Neural progenitor cell (in vitro differentiated cells): ENCODE measurements around the gene CRK. TPM values are rescaled to one million over a fixed set of nuclear protein-coding genes. Genes with fewer than 3 reads are reported as not detected.

Source experiments
- DNase-seq: peaks from one replicate; pipeline ENCODE4 v3.0.0-alpha.2; 2016; ENCODE audit warnings: low spot score
- H2AFZ ChIP-seq: fragments of 200-600 bp; sonication (generic); replicated peaks from 2 replicates; pipeline ENCODE4 v1.6.1; 2016; ENCODE audit warnings: antibody characterized with exemption
- H3F3A ChIP-seq: fragments of 200-600 bp; sonication (generic); 2 replicates; pipeline ENCODE4 v1.6.1; 2016; ENCODE audit warnings: antibody characterized with exemption, low read depth
- H3K27ac ChIP-seq: fragments of 200-600 bp; sonication (generic); 2 replicates; pipeline ENCODE4 v1.5.1; 2016; ENCODE audit warnings: mild to moderate bottlenecking
- H3K27me3 ChIP-seq: fragments of 200-600 bp; sonication (generic); 2 replicates; pipeline ENCODE4 v1.6.1; 2016; ENCODE audit warnings: mild to moderate bottlenecking, moderate library complexity
- H3K36me3 ChIP-seq: fragments of 200-600 bp; sonication (generic); 2 replicates; pipeline ENCODE4 v1.5.1; 2016
- H3K4me1 ChIP-seq: fragments of 200-600 bp; sonication (generic); 2 replicates; pipeline ENCODE4 v1.6.1; 2016; ENCODE audit warnings: mixed run types
- H3K4me2 ChIP-seq: fragments of 200-600 bp; sonication (generic); 2 replicates; pipeline ENCODE4 v1.6.1; 2016
- H3K4me3 ChIP-seq: fragments of 200-600 bp; sonication (generic); 2 replicates; pipeline ENCODE4 v1.5.1; 2016
- H3K79me2 ChIP-seq: fragments of 200-600 bp; sonication (generic); 2 replicates; pipeline ENCODE4 v1.6.1; 2016; ENCODE audit warnings: low read depth
- H3K9ac ChIP-seq: fragments of 200-600 bp; sonication (generic); 2 replicates; pipeline ENCODE4 v1.6.1; 2016
- H3K9me3 ChIP-seq: fragments of 200-600 bp; sonication (generic); 2 replicates; pipeline ENCODE4 v1.5.1; 2016; ENCODE audit warnings: low read depth
- H4K20me1 ChIP-seq: fragments of 200-600 bp; sonication (generic); 2 replicates; pipeline ENCODE4 v1.6.1; 2016; ENCODE audit warnings: low read depth
- H3K27ac Mint-ChIP-seq: 3 replicates; pipeline ENCODE4 v1.8.0; 2021; ENCODE audit warnings: mixed read lengths
- H3K27me3 Mint-ChIP-seq: 2 replicates; pipeline ENCODE4 v1.8.0; 2022; ENCODE audit warnings: low read depth, mild to moderate bottlenecking, inconsistent platforms, moderate library complexity, mixed read lengths; ENCODE audit not compliant: insufficient read depth
- H3K36me3 Mint-ChIP-seq: 3 replicates; pipeline ENCODE4 v1.8.0; 2021; ENCODE audit warnings: mixed read lengths
- H3K4me1 Mint-ChIP-seq: 3 replicates; pipeline ENCODE4 v1.8.0; 2021; ENCODE audit warnings: mixed read lengths
- H3K4me3 Mint-ChIP-seq: 3 replicates; pipeline ENCODE4 v1.8.0; 2021; ENCODE audit warnings: mild to moderate bottlenecking, moderate library complexity, mixed read lengths
- H3K9me3 Mint-ChIP-seq: 3 replicates; pipeline ENCODE4 v1.8.0; 2020; ENCODE audit warnings: mixed read lengths
- EZH2 ChIP-seq: fragments of 200-600 bp; sonication (generic); IDR thresholded peaks from 2 replicates; pipeline ENCODE4 v1.6.1; 2017; ENCODE audit warnings: antibody characterized with exemption, mild to moderate bottlenecking, moderate library complexity
- EZH2phosphoT487 ChIP-seq: fragments of 200-600 bp; sonication (generic); IDR thresholded peaks from 2 replicates; pipeline ENCODE4 v1.6.1; 2017; ENCODE audit warnings: antibody characterized with exemption
- total RNA-seq: library from RNA; depleted of rRNA; stranded (reverse); fragments of >200 nt; gene quantifications from 2 replicates; pipeline ENCODE4 v1.2.3, GENCODE V29; 2015; ENCODE audit warnings: low replicate concordance
- TF ChIP-seq, protein P1 (sequence below): fragments of 200-600 bp; sonication (generic); IDR thresholded peaks from 2 replicates; pipeline ENCODE4 v1.5.1; 2017; ENCODE audit warnings: antibody characterized with exemption, mild to moderate bottlenecking

Gene CRK
- total RNA-seq, 1 donor from 2014 or later: 59.6 TPM

DNA sequence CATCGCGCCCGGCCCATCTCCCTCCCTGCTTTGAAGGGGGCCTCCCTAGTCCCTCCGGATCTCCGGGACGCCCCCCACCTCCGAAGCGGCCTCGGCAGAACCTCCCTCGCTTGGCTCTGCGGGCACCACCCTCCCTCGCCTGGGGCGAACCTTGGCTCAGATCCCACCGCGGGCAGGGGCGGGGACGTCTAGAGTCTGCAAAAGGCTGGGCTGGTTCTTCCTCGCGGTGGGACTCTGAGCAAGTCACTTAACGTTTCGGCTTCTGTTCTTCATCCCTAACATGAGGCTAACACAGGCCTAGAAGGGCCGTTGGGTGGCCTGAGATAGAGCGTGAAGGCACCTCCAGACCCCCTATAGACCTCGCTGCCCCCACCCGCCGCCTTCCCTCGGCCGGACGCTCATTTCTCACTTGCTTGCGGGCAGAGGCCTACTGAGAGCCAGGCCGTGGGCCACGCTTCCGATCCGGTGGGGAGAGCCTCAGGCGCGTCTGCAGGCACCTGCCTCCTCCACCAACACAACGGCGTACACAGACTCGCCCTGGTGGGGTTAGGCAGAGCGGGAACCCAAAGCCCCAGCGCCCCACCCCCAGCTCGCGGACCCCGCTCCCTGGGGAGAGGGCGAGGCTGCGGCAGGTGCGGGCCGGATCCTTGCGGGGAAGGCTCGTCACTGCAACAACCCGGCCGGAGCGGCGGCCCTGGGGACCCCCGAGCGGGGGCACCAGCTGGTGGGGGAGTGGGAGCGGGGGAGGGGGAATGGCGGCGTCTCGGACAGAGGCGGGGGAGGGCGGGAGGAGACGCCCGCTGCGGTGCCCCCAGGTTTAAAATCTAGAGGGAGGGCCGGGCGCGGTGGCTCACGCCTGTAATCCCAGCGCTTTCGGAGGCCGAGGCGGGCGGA lies 31.0 kb upstream of the CRK start:
- no peak overlapping the region for H2AFZ ChIP-seq
- Mint-ChIP-seq H3K27me3 (peaks cover 4% of the 10 kb centered on the region), H3K4me3 (peak overlapping the region; percentile 86), H3K4me1 (peaks cover 36% of the 10 kb centered on the region), H3K9me3 (no peaks in the 10 kb centered on the region), H3K36me3 (peaks cover 3% of the 10 kb centered on the region), H3K27ac (no peak overlapping the region)
- no peaks in the 10 kb centered on the region for H3K9me3 ChIP-seq
- H3K79me2 ChIP-seq: peaks cover 16% of the 10 kb centered on the region
- H3F3A ChIP-seq: peaks cover 58% of the 10 kb centered on the region
- H3K4me3 ChIP-seq: peak overlapping the region; percentile 52
- H3K27ac ChIP-seq: no peak overlapping the region
- H3K27me3 ChIP-seq: peaks cover 34% of the 10 kb centered on the region
- H3K4me2 ChIP-seq: peak overlapping the region; percentile 81
- H3K4me1 ChIP-seq: peaks cover 15% of the 10 kb centered on the region
- no peaks in the 10 kb centered on the region for H3K36me3 ChIP-seq
- DNase-seq: peak; percentile 73
- H4K20me1 ChIP-seq: peaks cover 31% of the 10 kb centered on the region
- no peak overlapping the region for H3K9ac ChIP-seq
- TF ChIP-seq, protein P1, sequence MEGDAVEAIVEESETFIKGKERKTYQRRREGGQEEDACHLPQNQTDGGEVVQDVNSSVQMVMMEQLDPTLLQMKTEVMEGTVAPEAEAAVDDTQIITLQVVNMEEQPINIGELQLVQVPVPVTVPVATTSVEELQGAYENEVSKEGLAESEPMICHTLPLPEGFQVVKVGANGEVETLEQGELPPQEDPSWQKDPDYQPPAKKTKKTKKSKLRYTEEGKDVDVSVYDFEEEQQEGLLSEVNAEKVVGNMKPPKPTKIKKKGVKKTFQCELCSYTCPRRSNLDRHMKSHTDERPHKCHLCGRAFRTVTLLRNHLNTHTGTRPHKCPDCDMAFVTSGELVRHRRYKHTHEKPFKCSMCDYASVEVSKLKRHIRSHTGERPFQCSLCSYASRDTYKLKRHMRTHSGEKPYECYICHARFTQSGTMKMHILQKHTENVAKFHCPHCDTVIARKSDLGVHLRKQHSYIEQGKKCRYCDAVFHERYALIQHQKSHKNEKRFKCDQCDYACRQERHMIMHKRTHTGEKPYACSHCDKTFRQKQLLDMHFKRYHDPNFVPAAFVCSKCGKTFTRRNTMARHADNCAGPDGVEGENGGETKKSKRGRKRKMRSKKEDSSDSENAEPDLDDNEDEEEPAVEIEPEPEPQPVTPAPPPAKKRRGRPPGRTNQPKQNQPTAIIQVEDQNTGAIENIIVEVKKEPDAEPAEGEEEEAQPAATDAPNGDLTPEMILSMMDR: peak; percentile 3
- TF ChIP-seq EZH2phosphoT487: no peak
- TF ChIP-seq EZH2: peak; percentile 57

DNA sequence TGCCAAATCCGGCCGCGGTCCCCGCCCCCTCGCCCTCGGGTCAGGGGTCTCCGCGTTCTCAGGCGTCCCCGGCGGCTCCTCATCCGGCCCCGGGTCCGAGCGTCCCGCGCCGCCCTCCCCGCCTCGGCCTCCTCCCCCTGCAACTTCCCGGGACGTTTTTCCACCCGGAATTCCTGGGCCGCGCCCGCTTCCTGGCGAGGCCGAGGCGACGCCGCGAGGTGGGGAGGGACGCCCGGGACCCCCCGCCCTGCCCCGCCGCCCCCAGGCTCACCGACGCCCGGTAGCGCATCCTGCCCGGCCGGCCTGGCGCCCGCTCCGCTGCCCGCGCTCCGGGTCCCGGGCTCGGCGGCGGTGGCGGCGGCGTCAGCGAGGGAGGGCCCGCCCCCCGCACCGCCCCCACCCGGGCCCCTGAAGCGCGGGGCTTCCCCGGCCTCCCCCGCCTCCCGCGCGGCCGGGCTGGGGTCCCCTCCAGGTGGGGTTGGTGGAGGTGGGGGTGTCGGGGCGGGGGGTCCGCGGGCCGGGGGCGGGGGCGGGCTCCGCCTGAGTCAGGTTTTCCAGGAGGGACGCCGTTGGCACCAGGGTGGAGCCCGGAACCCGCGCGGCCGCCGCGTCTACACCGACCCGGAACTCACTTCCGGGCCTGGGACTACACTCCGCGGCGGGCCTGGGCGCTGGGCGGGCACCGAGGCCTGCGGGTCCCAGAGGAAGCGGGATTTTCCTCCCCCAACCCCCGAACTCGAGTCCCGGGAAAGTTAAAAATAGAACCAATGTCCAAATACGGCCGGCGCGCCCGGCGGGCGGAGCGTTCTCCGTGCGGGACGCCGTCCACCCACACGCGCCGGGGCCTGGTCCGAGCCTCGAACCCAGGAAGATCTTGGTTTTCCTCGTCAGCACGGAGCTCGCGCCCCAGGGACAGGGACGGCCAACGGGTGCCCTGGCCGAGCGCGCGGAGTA lies 29.7 kb upstream of the CRK start:
- Mint-ChIP-seq H3K9me3 (no peaks in the 10 kb centered on the region), H3K4me1 (peaks cover 34% of the 10 kb centered on the region), H3K4me3 (peak overlapping the region; percentile 90), H3K36me3 (peaks cover 11% of the 10 kb centered on the region), H3K27ac (no peak overlapping the region), H3K27me3 (peaks cover 4% of the 10 kb centered on the region)
- peak overlapping the region; percentile 82 for H3K4me3 ChIP-seq
- DNase-seq: peak; percentile 87
- peaks cover 58% of the 10 kb centered on the region for H3F3A ChIP-seq
- H2AFZ ChIP-seq: no peak overlapping the region
- H3K27ac ChIP-seq: no peak overlapping the region
- peak; percentile 14 for TF ChIP-seq EZH2
- TF ChIP-seq, protein P1: no peak
- TF ChIP-seq EZH2phosphoT487: no peak
- H3K79me2 ChIP-seq: peaks cover 12% of the 10 kb centered on the region
- H3K9ac ChIP-seq: no peak overlapping the region
- H3K4me2 ChIP-seq: peak overlapping the region; percentile 87
- H3K36me3 ChIP-seq: no peaks in the 10 kb centered on the region
- peaks cover 31% of the 10 kb centered on the region for H4K20me1 ChIP-seq
- peaks cover 30% of the 10 kb centered on the region for H3K27me3 ChIP-seq
- no peaks in the 10 kb centered on the region for H3K9me3 ChIP-seq
- H3K4me1 ChIP-seq: peaks cover 15% of the 10 kb centered on the region

DNA sequence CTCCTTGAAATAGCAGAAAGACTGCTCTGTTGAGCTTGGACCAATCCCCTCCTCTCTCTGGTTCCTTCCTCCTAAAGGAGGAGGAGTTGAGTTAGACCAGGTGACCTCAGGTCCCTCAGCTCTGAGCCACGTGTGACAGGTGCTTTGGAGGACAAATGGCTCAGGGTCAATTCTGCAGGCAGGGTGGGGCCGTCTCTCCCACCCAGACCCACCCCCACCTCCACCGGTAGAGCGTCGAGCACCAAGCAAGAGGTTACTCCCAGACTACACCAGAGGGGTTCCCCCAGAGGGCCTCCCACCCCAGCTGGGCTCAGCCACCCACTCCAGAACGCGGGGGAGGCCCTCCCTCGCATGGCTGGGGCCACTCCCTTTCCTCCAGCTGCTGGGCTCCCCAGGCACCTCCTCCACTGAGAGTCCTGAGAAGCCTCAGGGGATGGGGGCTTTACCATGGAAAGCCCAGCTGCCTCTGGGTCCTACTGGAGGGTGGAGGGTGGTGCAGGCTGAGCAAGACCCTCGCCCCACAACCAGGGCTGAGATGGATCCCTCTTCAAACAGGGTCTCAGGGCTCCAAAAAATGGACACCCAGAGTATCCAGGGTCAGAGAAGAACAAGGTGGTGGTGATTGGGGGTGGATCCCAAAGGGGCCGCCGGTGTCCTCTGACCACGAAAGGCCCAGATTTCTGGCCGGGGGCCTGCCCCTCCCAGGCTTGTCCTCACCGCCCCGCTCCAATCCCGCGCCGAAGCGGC lies 28.8 kb upstream of the CRK start:
- Histone ChIP-seq H3K4me3 (peak overlapping the region; percentile 82), H3K27ac (no peak overlapping the region), H4K20me1 (peaks cover 23% of the 10 kb centered on the region), H3K79me2 (peaks cover 5% of the 10 kb centered on the region), H3K4me1 (peaks cover 15% of the 10 kb centered on the region), H2AFZ (no peak overlapping the region), H3K27me3 (peaks cover 30% of the 10 kb centered on the region), H3K4me2 (peak overlapping the region; percentile 87), H3K36me3 (no peaks in the 10 kb centered on the region), H3F3A (peaks cover 53% of the 10 kb centered on the region), H3K9me3 (no peaks in the 10 kb centered on the region), H3K9ac (no peak overlapping the region)
- Mint-ChIP-seq H3K27ac (peak overlapping the region; percentile 94), H3K4me1 (peaks cover 30% of the 10 kb centered on the region), H3K27me3 (peaks cover 4% of the 10 kb centered on the region), H3K4me3 (peak overlapping the region; percentile 90), H3K36me3 (peaks cover 11% of the 10 kb centered on the region), H3K9me3 (no peaks in the 10 kb centered on the region)
- DNase-seq: peak; percentile 80
- TF ChIP-seq EZH2 (no peak), EZH2phosphoT487 (no peak)
- TF ChIP-seq, protein P1: peak; percentile 43
